Uterine smooth muscle cell (primary cell): ENCODE data around the gene FOSB. TPM values are rescaled to one million over a fixed set of nuclear protein-coding genes. Genes with fewer than 3 reads are reported as not detected.

Experiments used
- total RNA-seq: library from RNA; depleted of rRNA; stranded (reverse); fragments of >200 nt; gene quantifications from 2 replicates; pipeline ENCODE4 v1.2.3, GENCODE V29; 2014

Gene FOSB
- 0.44 and 0.62 TPM in 2 replicates for total RNA-seq

GRCh38 chr19:45467456-45468158, at the start of gene FOSB:
TSS of gene FOSB (plus strand) at chr19:45467996. CDS start at chr19:45468587, 591 bp downstream.

GRCh38 chr19:45423589-45424190, 44.1 kb upstream of the FOSB start, which contains the start of gene ERCC1:
TSS of gene ERCC1 (minus strand) at chr19:45423917. CDS start at chr19:45423374, 543 bp downstream.

GRCh38 chr19:45498411-45499195, 30.8 kb downstream of the FOSB start, which contains the start of gene PPM1N:
TSS of gene PPM1N (plus strand) at chr19:45498443. CDS start at chr19:45498473, 30 bp downstream.

DNA sequence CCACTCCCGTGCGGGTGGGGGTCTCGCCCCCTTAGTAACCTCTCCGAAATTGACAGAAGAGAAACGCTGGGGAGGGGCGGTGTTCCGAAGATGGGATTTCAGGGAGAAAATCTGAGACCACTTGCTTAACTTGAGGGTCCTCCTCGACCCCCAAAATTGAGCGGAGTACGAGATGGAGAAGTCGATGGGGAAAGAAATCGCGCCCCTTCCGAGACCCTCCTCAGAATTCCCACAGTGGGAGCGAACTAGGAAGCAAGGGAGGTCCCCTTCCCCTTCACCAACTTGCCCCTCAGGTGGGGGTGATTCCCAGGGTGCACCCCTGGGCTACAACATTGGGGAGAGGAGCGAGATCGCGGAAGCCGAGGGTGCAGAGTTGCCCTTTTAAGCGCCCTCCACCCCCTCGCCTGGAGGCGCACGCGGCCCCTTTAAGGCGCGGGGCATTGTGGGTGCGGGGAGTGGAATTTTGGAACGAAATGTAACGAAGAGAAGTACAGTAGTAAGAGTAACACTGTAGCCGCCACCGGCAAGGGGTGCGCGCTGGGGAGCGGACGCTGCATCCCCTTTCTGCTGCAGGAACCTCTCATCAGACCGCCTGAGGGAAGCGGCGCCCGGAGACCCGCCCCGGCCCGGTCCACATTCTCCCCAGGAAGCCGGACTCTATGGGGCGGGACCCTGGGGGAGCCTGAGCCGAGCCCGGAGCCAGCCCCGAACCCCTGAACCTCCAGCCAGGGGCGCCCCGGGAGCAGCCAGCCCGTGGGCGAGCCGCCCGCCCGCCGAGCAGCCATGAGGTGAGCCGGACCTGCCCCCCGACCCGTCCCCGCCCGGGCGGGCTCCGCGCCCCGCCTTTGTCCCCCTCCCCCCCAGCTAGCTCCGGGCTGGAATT, 39.4 kb downstream of the FOSB start, which contains the start of gene VASP:
TSS of gene VASP (plus strand) at position 491 of the 883 bp plus-strand sequence. CDS start at position 784, 293 bp downstream.

Other genes with a start within 250 kb of the FOSB start
- gene EXOC3L2, start 222.6 kb upstream of the FOSB start, total RNA-seq: not detected in 2 replicates
- 8.1 and 9.9 TPM in 2 replicates for gene MARK4, start 216.7 kb upstream of the FOSB start, total RNA-seq
- 0.12 TPM in 1 of 2 replicates, not detected in the other for gene CKM, start 145.1 kb upstream of the FOSB start, total RNA-seq
- 0.66 TPM in 1 of 2 replicates, not detected in the other for gene KLC3, start 127.2 kb upstream of the FOSB start, total RNA-seq
- gene ERCC2, start 97.4 kb upstream of the FOSB start, total RNA-seq: 22.0 and 28.0 TPM in 2 replicates
- gene PPP1R13L, start 62.9 kb upstream of the FOSB start, total RNA-seq: 3.3 and 7.2 TPM in 2 replicates
- gene POLR1G, start 61.4 kb upstream of the FOSB start, total RNA-seq: 8.6 and 13.6 TPM in 2 replicates
- 97.2 and 128 TPM in 2 replicates for gene ERCC1, start 44.1 kb upstream of the FOSB start, total RNA-seq
- gene RTN2, start 29.1 kb downstream of the FOSB start, total RNA-seq: 6.1 and 8.1 TPM in 2 replicates
- gene PPM1N, start 30.4 kb downstream of the FOSB start, total RNA-seq: 2.3 and 2.7 TPM in 2 replicates
- gene VASP, start 39.5 kb downstream of the FOSB start, total RNA-seq: 79.4 and 119 TPM in 2 replicates
- gene OPA3, start 116.8 kb downstream of the FOSB start, total RNA-seq: 5.2 and 6.0 TPM in 2 replicates
- 0.11 and 0.12 TPM in 2 replicates for gene GPR4, start 134.2 kb downstream of the FOSB start, total RNA-seq
- gene EML2, start 171.4 kb downstream of the FOSB start, total RNA-seq: 48.3 and 65.2 TPM in 2 replicates
- under 0.01 TPM in 1 of 2 replicates, not detected in the other for gene GIPR, start 200.2 kb downstream of the FOSB start, total RNA-seq
- 360 and 424 TPM in 2 replicates for gene SNRPD2, start 224.0 kb downstream of the FOSB start, total RNA-seq
- 15.6 and 24.7 TPM in 2 replicates for gene QPCTL, start 224.7 kb downstream of the FOSB start, total RNA-seq